HuH-7 (cell line): ENCODE data around the gene STX12.
"Not testable (repeated sequence)": the region's sequence is repeated elsewhere in the genome, so short reads cannot be mapped to it uniquely, and the experiment has no call there.

Experiments
- DNase-seq: peaks from one replicate; pipeline ENCODE4 v3.0.0; 2011; ENCODE audit warnings: low spot score

The STX12 gene

GRCh38 chr1:27868932-27869718, 96.1 kb downstream of the STX12 start:
- DNase-seq, result no peak

GRCh38 chr1:27869719-27870085, 96.7 kb downstream of the STX12 start:
- DNase-seq, result no peak

- not testable (repeated sequence) for DNase-seq
These were observed 98.1 kb downstream of the STX12 start for GRCh38 chr1:27871076-27871475.

GRCh38 chr1:27872059-27872801, 99.2 kb downstream of the STX12 start, which contains the start of gene THEMIS2:
Gene THEMIS2 (plus strand): TSS chr1:27872544. CDS start chr1:27872572, 28 bp downstream.
- DNase-seq, result peak; percentile 78

GRCh38 chr1:27872802-27873551, 100.0 kb downstream of the STX12 start:
- peak; percentile 36 for DNase-seq

- no peak for DNase-seq
These were observed 100.8 kb downstream of the STX12 start for GRCh38 chr1:27873671-27874384.
